Measurements from ENCODE around the gene ANP32B.
"Not testable (repeated sequence)": the region's sequence is repeated elsewhere in the genome, so short reads cannot be mapped to it uniquely, and the experiment has no call there.

ANP32B gene

DNA sequence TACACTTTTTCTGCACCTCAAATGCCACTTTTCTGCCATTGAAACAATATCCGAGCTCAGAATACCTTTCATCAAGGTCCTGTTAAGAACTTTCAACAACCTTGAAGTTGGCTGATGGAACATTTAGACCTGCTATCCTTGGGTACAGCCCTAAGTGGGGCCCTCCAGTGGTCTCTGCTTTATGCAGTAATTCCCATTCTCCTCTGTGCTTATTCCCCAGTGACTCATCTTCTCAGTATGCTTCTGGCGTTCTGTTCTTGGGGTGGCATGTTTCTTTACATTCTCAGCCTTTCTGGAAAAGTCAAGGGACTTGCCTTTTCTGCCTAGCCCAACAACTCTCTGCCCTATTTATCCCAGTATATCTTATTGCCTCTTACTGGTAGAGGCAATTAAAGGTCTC lies 7.1 kb downstream of the ANP32B start:
- Histone ChIP-seq H3K4me1 (peaks cover 86% of the 10 kb centered on the region), H3K4me3 (no peak overlapping the region), H3K27ac (no peak overlapping the region), H3K36me3 (peaks cover 24% of the 10 kb centered on the region), H4K20me1 (peaks cover 91% of the 10 kb centered on the region), H3K4me2 (peak overlapping the region; percentile 46; the same call in 1 of the 2 replicates), H3K27me3 (no peaks in the 10 kb centered on the region), H3K9ac (no peak overlapping the region), H3K9me3 (no peaks in the 10 kb centered on the region)
- TF ChIP-seq Cebpa-rat (IDR thresholded peaks at IDR 0.05), result no peak

DNA sequence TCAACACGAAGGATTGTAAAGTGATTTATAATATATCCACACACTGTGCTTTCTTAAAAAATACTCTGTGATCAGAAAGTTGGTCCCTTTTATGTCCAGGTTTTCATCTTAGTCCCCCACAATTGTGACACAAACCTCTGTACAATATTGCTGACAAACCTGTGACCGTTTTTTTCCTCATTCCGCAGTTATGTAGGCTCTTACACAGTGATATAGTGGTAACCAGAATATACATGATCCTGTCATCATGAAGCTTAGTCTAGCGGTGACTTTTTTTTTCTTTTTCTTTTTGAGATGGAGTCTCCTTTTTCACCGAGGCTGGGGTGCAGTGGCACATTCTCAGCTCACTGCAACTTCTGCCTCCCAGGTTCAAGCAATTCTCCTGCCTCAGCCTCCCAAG lies 8.7 kb downstream of the ANP32B start:
- peak overlapping the region; percentile 42 for H3K4me2 ChIP-seq
- no peak overlapping the region for H3K4me3 ChIP-seq
- TF ChIP-seq Cebpa-rat (IDR thresholded peaks at IDR 0.05), result no peak
- H3K27ac ChIP-seq, result no peak overlapping the region
- H3K9me3 ChIP-seq, result no peaks in the 10 kb centered on the region
- H4K20me1 ChIP-seq, result peaks cover 100% of the 10 kb centered on the region
- H3K36me3 ChIP-seq, result peaks cover 39% of the 10 kb centered on the region
- H3K9ac ChIP-seq, result no peak overlapping the region
- H3K27me3 ChIP-seq, result no peaks in the 10 kb centered on the region
- H3K4me1 ChIP-seq, result peaks cover 71% of the 10 kb centered on the region

DNA sequence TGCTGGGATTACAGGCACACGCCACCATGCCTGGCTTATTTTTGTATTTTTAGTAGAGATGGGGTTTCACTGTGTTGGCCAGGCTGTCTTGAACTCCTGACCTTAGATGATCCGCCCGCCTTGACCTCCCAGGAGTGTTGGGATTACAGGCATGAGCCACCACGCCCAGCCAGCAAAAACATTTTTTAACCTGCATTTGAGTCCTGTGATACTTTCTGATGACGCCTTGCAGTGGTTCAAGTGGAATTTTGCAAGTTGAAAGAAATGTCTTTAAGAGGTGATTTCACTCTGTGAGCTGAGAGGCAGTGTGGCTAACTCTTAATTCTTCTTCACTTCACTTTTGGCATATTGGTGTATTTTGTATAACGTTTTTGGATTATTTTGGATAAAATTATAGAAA lies 9.1 kb downstream of the ANP32B start:
- no peak for TF ChIP-seq Cebpa-rat (IDR thresholded peaks at IDR 0.05)
- H3K27ac ChIP-seq, result no peak overlapping the region
- H3K4me3 ChIP-seq, result no peak overlapping the region
- H3K4me2 ChIP-seq, result peak overlapping the region; percentile 42
- H3K4me1 ChIP-seq, result peaks cover 67% of the 10 kb centered on the region
- H3K9me3 ChIP-seq, result no peaks in the 10 kb centered on the region
- H3K36me3 ChIP-seq, result peaks cover 43% of the 10 kb centered on the region
- no peak overlapping the region for H3K9ac ChIP-seq
- H3K27me3 ChIP-seq, result no peaks in the 10 kb centered on the region
- H4K20me1 ChIP-seq, result peaks cover 100% of the 10 kb centered on the region

DNA sequence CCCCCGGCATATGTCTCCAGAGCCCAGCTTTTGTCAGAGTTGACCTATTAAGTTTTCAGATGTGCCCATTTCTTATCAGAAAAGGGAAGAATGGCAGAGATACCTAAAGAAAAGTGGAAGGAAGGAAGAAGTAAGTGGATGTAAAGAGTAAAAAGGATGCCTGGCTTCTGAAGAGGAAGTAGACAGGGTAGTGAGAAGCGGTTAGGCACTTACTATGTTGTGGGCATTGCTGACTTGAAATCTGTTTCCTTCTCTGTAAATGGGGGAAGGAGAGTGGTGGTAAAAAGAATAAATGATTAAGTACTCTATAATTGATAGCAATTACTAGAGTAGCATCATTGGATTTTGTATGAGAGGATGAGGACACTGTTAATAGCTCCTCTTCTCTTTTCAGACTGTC lies 9.9 kb downstream of the ANP32B start:
- Histone ChIP-seq H3K4me1 (peaks cover 59% of the 10 kb centered on the region), H4K20me1 (peaks cover 100% of the 10 kb centered on the region), H3K27me3 (no peaks in the 10 kb centered on the region), H3K4me2 (peak overlapping the region; percentile 42), H3K27ac (no peak overlapping the region), H3K9ac (no peak overlapping the region), H3K9me3 (no peaks in the 10 kb centered on the region), H3K4me3 (no peak overlapping the region), H3K36me3 (peaks cover 51% of the 10 kb centered on the region)
- TF ChIP-seq Cebpa-rat (IDR thresholded peaks at IDR 0.05), result no peak

GRCh38 chr9:97994703-97995102 lies 11.6 kb downstream of the ANP32B start:
- Histone ChIP-seq H4K20me1 (peaks cover 96% of the 10 kb centered on the region), H3K4me3 (no peak overlapping the region), H3K27ac (no peak overlapping the region), H3K36me3 (peaks cover 65% of the 10 kb centered on the region), H3K27me3 (no peaks in the 10 kb centered on the region), H3K9ac (no peak overlapping the region), H3K9me3 (no peaks in the 10 kb centered on the region), H3K4me2 (no peak overlapping the region), H3K4me1 (peaks cover 42% of the 10 kb centered on the region)
- no peak for TF ChIP-seq Cebpa-rat (IDR thresholded peaks at IDR 0.05)

DNA sequence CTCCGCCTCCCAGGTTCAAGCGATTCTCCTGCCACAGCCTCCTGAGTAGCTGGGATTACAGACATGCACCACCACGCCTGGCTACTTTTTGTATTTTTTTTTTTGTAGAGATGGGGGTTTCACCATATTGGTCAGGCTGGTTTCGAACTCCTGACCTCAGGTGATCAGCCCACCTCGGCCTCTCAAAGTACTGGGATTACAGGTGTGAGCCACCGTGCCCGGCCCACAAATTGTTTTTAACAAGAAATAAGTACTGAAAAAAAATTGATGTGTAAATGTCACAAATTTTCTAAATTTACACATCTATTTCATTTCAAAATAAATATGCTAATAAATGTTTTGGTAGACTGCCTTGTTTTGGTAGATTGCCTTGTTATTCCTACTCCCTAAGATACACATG lies 13.5 kb downstream of the ANP32B start:
- H4K20me1 ChIP-seq, result peaks cover 96% of the 10 kb centered on the region

GRCh38 chr9:97997330-97998276 lies 14.5 kb downstream of the ANP32B start:
- Histone ChIP-seq H3K9me3 (no peaks in the 10 kb centered on the region), H3K27me3 (no peaks in the 10 kb centered on the region), H3K27ac (no peak overlapping the region), H4K20me1 (peaks cover 96% of the 10 kb centered on the region), H3K4me1 (peaks cover 13% of the 10 kb centered on the region), H3K4me2 (no peak overlapping the region), H3K36me3 (peaks cover 91% of the 10 kb centered on the region), H3K9ac (no peak overlapping the region), H3K4me3 (no peak overlapping the region)
- TF ChIP-seq Cebpa-rat (IDR thresholded peaks at IDR 0.05), result no peak

More for the DNA sequence above, 13.5 kb downstream of the ANP32B start:
- not testable (repeated sequence) for H3K27ac ChIP-seq, H3K9me3 ChIP-seq, H3K9ac ChIP-seq, H3K4me3 ChIP-seq, H3K4me2 ChIP-seq, H3K27me3 ChIP-seq
- peaks cover 81% of the 10 kb centered on the region for H3K36me3 ChIP-seq
- H3K4me1 ChIP-seq, result peaks cover 22% of the 10 kb centered on the region

- no peak for TF ChIP-seq Cebpa-rat (IDR thresholded peaks at IDR 0.05)
- H3K9ac ChIP-seq, result no peak overlapping the region
Measured at GRCh38 chr9:98002808-98003207, 19.7 kb downstream of the ANP32B start.

DNA sequence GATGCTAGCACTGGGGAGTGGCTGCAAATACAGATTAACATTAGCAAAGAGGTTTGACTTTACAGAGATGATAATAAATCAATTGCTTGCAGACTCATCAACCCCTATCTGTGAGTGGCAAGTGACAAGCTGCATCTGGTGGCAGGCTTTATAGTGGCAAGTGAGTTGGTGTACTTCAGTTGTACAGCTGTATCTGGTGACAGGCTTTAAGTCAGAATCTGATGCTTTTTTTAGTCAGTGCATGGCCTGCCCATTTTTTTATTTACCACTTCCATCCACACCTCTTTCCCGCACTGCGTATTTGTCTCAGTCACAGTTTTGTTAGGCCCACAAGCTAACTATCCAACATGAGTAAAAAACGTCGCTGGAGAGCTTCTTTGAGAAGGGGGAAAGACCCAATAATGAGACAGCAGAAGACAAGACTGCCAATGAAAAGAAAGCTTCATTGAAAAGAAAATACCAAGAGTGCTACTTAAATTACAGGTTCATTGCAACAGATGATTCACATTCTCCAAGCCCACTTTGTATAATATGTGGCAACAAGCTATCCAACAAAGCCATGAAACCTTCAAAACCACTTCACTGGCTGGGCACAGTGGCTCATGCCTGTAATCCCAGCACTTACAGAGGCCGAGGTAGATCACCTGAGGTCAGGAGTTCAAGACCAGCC lies 23.1 kb downstream of the ANP32B start:
- no peak overlapping the region for H3K4me2 ChIP-seq
- peaks cover 100% of the 10 kb centered on the region for H4K20me1 ChIP-seq
- H3K9me3 ChIP-seq, result no peaks in the 10 kb centered on the region
- no peak for TF ChIP-seq Cebpa-rat (IDR thresholded peaks at IDR 0.05)
- no peak overlapping the region for H3K27ac ChIP-seq
- no peak overlapping the region for H3K9ac ChIP-seq
- peaks cover 26% of the 10 kb centered on the region for H3K4me1 ChIP-seq
- peaks cover 100% of the 10 kb centered on the region for H3K36me3 ChIP-seq
- H3K4me3 ChIP-seq, result no peak overlapping the region
- H3K27me3 ChIP-seq, result no peaks in the 10 kb centered on the region

More at GRCh38 chr9:98002808-98003207, 19.7 kb downstream of the ANP32B start:
- Histone ChIP-seq H3K4me2 (no peak overlapping the region), H3K27me3 (no peaks in the 10 kb centered on the region), H3K27ac (no peak overlapping the region), H3K4me1 (no peaks in the 10 kb centered on the region), H3K36me3 (peaks cover 98% of the 10 kb centered on the region), H4K20me1 (peaks cover 96% of the 10 kb centered on the region), H3K4me3 (no peak overlapping the region), H3K9me3 (no peaks in the 10 kb centered on the region)

All from BLaER1 (cell line).